ENCODE measurements around the gene POLG. TPM values are rescaled to one million over a fixed set of nuclear protein-coding genes. Genes with fewer than 3 reads are reported as not detected.
"Not testable (repeated sequence)": the region's sequence is repeated elsewhere in the genome, so short reads cannot be mapped to it uniquely, and the experiment has no call there.

POLG gene
- total RNA-seq, 1 experiment from 2014 or later = 41.3 TPM

DNA sequence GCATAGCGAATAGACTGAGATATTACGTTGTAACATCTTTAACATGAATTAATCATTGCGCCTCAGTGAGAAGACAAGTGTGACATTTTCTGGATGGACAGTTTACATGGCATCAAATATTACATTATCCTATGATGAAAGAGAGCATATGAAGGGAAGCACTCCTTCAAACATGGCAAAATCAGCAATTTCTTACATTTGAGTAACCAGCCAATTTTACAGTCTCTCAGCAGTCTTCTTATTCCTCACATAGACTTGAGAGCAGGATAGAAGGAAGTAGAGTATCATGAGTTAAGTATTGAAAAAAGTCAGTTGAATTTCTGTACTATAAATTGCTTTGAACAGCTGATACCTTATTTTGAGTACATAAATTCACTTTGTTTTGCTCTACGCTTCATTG, 52.0 kb downstream of the POLG start:
- DNase-seq (ENCODE audit: low read depth) = no peak

DNA sequence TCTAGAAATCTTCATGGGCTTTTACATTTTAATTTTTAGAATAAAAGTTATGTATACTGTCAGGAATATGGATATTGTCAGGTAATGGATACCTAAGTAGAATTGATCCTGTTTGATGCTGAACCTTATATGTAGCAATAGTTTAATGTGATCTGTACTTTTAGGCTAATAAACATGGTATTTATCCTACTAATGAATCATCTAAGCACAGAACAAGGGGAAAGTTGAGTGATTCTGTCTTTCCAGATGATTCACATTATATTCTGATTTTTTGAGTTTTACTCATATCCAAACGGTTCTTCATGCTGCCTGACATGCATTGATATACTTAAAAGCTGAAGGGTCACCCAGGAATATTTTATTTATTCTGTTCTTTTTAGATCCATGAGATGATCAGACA, 56.3 kb downstream of the POLG start:
- no peak for DNase-seq (ENCODE audit: low read depth)

DNA sequence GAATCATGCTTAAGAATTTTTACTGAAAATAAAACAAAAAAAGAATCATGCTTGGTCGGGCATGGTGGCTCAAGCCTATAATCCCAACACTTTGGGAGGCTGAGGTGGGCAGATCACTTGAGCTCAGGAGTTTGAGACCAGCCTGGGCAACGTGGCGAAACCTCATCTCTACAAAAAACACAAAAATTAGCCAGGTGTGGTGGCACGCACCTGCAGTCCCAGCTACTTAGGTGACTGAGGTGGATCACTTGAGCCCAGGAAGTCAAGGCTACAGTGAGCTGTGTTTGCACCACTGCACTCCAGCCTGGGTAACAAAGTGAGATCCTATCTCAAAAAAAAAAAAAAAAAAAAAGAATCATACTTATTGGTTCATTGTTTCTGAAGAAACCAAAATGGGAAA, 57.3 kb downstream of the POLG start:
- not testable (repeated sequence) for DNase-seq (ENCODE audit: low read depth)

Other genes with a start within 250 kb of the POLG start
- gene ABHD2, start 246.4 kb downstream of the POLG start, total RNA-seq (2014; rRNA removed; shearing (Covaris generic)) = 34.6 and 60.5 TPM in 2 replicates
- not detected in 2 replicates for gene RLBP1, start 113.2 kb downstream of the POLG start, total RNA-seq (2014; rRNA removed; shearing (Covaris generic))
- gene FANCI, start 90.8 kb downstream of the POLG start, total RNA-seq (2014; rRNA removed; shearing (Covaris generic)) = 53.0 and 72.0 TPM in 2 replicates
- not detected in 2 replicates for gene RHCG, start 161.8 kb upstream of the POLG start, total RNA-seq (2014; rRNA removed; shearing (Covaris generic))
- 6.6 and 12.0 TPM in 2 replicates for gene TICRR, start 240.6 kb upstream of the POLG start, total RNA-seq (2014; rRNA removed; shearing (Covaris generic))

All from M059J (cell line).